Left lung (tissue), 10 donors: ENCODE data around the gene GTF2IRD1. TPM values are rescaled to one million over a fixed set of nuclear protein-coding genes. Genes with fewer than 3 reads are reported as not detected.
A peak's percentile ranks its signal among the peaks of the same experiment; 100 is the strongest.

Experiments
- ATAC-seq: fragments of 200-7000 bp; cut with Tn5 transposase; one replicate; pipeline ENCODE4 v1.9.1; 2020; ENCODE audit warnings: moderate library complexity
- DNase-seq, 4 donors: peaks; one replicate each; pipeline ENCODE4 v3.0.0-alpha.2; 2013 to 2020
- H3K27ac ChIP-seq, 2 donors: fragments of 200-600 bp; sonication (generic) in 1 of 2; one replicate each; pipeline versions ENCODE4 v1.5.0 to v1.8.0; 2020 to 2021
- H3K27me3 ChIP-seq, 2 donors: fragments of 200-600 bp; sonication (generic) in 1 of 2; one replicate each; pipeline versions ENCODE4 v1.5.0 to v1.8.0; 2020 to 2021
- H3K36me3 ChIP-seq, 2 donors: fragments of 200-600 bp; sonication (generic) in 1 of 2; one replicate each; pipeline versions ENCODE4 v1.5.0 to v1.8.0; 2020 to 2021
- H3K4me1 ChIP-seq, 2 donors: fragments of 200-600 bp; one replicate each; pipeline ENCODE4 v1.8.0; 2021
- H3K4me3 ChIP-seq, 2 donors: fragments of 200-600 bp; sonication (generic) in 1 of 2; one replicate each; pipeline versions ENCODE4 v1.5.0 to v1.8.0; 2020 to 2021; ENCODE audit warnings: mild to moderate bottlenecking in 1 of 2
- H3K9me3 ChIP-seq, 2 donors: fragments of 200-600 bp; sonication (generic) in 1 of 2; one replicate each; pipeline versions ENCODE4 v1.5.0 to v1.8.0; 2020 to 2021
- intact Hi-C, 2 donors: fragments of 100-400 bp; cut with DNase I; formaldehyde crosslinking; loops; one replicate each; pipeline versions ENCODE4 v1.11.2 to v1.14.2; 2022
- polyA plus RNA-seq, 6 donors: library from polyadenylated mRNA; unstranded; fragments of 120-200 nt; gene quantifications; one replicate each; pipeline ENCODE4 v1.2.1, GENCODE V29; 2013; ENCODE audit not compliant: insufficient read length in 6 of 6
- total RNA-seq, 2 donors: library from RNA; stranded (reverse); fragmentation: NEBNext Ultra II Directional; extraction: Animal tissue kit (Norgen Biotek cat#: 25700); gene quantifications; one replicate each; pipeline ENCODE4 v1.2.1, GENCODE V29; 2021
- TF ChIP-seq, protein P1 (sequence below), 2 donors: fragments of 200-600 bp; sonication (generic) in 1 of 2; IDR thresholded peaks; one replicate each; pipeline versions ENCODE4 v1.5.0 to v1.8.0; 2021; ENCODE audit warnings: antibody characterized with exemption in 2 of 2
- donor health status: DM: no; HTN: yes; CAD: no.
- donor health status: DM: no; HTN: no; CAD: no.

The GTF2IRD1 gene
- total and polyA plus RNA-seq, 8 donors = 20.8 to 40.2 (median 33.9) TPM

DNA sequence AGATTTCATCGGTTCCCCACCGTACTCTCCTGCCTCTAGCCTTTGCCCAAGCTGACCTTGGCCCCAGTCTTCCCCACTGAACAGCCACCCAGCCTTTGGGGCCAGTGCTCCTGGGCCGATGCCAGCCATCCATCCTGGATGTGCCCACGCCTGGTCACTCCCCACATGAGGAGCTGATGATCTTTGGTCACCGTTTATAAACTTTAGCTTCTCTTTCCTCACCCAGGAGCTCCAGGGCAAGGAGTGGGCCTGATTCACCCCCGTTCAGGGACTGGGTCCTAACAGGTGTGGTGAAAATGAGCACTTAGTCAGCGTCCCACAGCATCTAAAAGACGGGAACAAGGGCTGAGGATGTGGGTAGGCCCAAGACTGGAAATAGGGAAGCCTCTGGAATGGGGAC lies 22.9 kb downstream of the GTF2IRD1 start:
- Histone ChIP-seq H3K27ac (peak overlapping the region; percentile 24 to 62), H3K27me3 (peaks cover 0 to 34% of the 10 kb centered on the region in 2 donors), H3K9me3 (no peaks in the 10 kb centered on the region), H3K4me3 (no peak overlapping the region), H3K4me1 (peaks cover 42 to 54% of the 10 kb centered on the region in 2 donors), H3K36me3 (no peaks in the 10 kb centered on the region)
- ATAC-seq (no peak), DNase-seq (no peak)
- intact Hi-C loops = no loop called here
- TF ChIP-seq, protein P1, sequence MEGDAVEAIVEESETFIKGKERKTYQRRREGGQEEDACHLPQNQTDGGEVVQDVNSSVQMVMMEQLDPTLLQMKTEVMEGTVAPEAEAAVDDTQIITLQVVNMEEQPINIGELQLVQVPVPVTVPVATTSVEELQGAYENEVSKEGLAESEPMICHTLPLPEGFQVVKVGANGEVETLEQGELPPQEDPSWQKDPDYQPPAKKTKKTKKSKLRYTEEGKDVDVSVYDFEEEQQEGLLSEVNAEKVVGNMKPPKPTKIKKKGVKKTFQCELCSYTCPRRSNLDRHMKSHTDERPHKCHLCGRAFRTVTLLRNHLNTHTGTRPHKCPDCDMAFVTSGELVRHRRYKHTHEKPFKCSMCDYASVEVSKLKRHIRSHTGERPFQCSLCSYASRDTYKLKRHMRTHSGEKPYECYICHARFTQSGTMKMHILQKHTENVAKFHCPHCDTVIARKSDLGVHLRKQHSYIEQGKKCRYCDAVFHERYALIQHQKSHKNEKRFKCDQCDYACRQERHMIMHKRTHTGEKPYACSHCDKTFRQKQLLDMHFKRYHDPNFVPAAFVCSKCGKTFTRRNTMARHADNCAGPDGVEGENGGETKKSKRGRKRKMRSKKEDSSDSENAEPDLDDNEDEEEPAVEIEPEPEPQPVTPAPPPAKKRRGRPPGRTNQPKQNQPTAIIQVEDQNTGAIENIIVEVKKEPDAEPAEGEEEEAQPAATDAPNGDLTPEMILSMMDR (IDR thresholded peaks at IDR 0.05) = no peak

DNA sequence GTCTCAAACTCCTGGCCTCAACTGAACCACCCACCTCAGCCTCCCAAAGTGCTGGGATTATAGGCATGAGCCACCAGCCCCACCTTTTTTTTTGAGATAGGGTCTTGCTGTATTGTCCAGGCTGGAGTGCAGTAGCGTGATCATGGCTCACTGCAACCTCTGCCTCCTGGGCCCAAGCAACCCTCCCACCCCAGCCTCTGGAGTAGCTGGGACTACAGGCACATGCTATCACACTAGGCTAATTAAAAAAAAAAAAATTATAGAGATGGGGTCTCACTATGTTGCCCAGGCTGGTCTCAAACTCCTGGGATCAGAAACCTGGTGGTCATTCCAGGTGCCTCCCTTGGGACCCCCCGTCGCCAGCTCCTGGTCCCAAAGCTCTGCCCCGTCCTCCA lies 25.0 kb downstream of the GTF2IRD1 start:
- peaks cover 0 to 34% of the 10 kb centered on the region in 2 donors for H3K27me3 ChIP-seq
- H3K9me3 ChIP-seq = no peaks in the 10 kb centered on the region
- no peak for ATAC-seq
- H3K27ac ChIP-seq = peak overlapping the region; percentile 87 to 89
- intact Hi-C loops = no loop called here
- DNase-seq = no peak
- H3K36me3 ChIP-seq = no peaks in the 10 kb centered on the region
- peaks cover 42 to 72% of the 10 kb centered on the region in 2 donors for H3K4me1 ChIP-seq
- TF ChIP-seq, protein P1 (IDR thresholded peaks at IDR 0.05) = no peak
- H3K4me3 ChIP-seq = no peak overlapping the region

DNA sequence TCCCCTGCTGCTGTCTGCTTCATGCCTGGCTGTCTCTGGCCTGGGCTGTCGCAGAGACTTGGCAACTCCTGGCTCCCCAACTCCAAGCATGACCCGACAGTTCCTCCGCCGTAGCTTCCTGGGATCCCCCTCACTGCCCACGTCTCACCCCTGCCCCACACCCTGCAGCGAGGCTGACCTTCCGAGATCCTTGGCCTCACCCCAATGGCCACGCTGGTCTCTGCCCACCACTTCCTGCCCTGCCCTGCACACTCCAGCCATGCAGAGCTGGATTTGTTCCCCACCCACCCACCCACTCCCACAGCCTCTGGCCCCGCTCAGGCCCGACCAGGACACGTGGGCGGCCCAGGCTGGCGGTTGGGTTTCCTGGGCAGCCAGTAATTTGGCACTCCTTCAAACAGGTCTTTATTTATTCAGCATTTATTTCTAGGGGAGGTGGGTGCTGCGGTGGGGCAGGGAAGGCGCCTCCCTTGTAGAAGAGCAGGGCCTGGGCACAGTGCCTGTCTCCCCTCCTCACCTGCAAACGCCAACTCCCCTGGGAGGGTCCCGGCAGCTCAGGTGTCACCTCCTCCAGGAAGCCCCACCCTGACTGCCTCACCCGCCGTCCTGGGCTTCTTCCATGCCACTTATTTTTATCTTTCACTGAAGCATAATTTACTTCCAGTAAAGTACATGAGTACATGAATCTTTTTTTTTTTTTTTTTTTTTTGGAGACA lies 25.5 kb downstream of the GTF2IRD1 start:
- Histone ChIP-seq H3K4me3 (no peak overlapping the region), H3K9me3 (no peaks in the 10 kb centered on the region), H3K27me3 (peaks cover 0 to 34% of the 10 kb centered on the region in 2 donors), H3K36me3 (no peaks in the 10 kb centered on the region), H3K27ac (peak overlapping the region; percentile 87 to 89), H3K4me1 (peaks cover 47 to 76% of the 10 kb centered on the region in 2 donors)
- DNase-seq = peak in 3 of 4 donors; percentile 64 to 86 (median 86)
- TF ChIP-seq, protein P1 (IDR thresholded peaks at IDR 0.05) = no peak
- intact Hi-C loops = no loop called here
- peak; percentile 28 for ATAC-seq

DNA sequence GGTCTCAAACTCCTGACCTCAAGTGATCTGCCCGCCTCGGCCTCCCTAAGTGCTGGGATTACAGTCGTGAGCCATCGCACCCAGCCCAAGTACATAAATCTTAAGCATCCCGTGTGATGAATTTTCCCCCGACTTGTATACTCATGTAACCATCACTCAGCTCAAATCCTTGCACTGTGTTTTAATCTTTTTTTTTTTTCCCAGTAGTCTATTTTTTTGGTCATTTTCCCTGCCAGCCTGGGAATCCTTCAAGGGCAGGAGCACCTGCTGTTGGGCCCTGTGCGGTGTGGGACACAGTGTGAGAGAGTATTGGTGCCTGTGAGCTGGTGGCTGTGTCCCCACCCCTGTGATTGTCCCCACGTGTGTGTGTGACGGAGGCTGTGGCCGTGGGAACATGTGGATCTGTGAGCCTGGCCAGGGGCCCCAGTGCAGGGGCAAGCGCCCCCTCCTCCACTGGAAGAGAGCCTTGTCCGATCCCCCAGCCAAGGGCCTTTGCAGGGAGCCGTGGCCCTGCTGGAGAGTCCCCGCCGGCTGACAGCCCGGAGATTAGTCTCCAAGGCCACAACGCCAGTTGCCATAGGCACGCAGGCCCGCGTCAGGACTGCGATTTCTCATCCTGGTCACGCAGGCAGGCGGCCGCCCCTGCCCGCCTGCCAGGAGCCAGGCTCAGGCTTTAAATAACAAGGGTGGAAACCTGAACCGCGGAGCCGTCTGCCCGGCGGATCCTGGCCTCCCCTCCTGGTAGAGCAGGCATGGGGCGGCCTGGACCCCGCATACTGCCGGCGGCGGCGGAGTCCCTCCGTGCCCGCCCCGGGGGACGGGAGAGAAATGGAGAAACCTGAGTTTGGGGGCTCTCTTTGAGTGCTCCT lies 26.5 kb downstream of the GTF2IRD1 start:
- TF ChIP-seq, protein P1 (IDR thresholded peaks at IDR 0.05) = no peak
- ATAC-seq (peak; percentile 26), DNase-seq (peak in 3 of 4 donors; percentile 74 to 86 (median 82))
- Histone ChIP-seq H3K9me3 (no peaks in the 10 kb centered on the region), H3K27me3 (peaks cover 0 to 34% of the 10 kb centered on the region in 2 donors), H3K4me1 (peaks cover 47 to 76% of the 10 kb centered on the region in 2 donors), H3K36me3 (no peaks in the 10 kb centered on the region), H3K4me3 (peak overlapping the region; percentile 19 to 40), H3K27ac (peak overlapping the region; percentile 87 to 89)
- intact Hi-C loops = no loop called here
